Pons (tissue), 1 donor: ENCODE data around the gene ACTG1.

Experiments used
- DNase-seq: peaks from one replicate; pipeline ENCODE4 v3.0.0-alpha.2; 2016; ENCODE audit warnings: low spot score

ACTG1 gene

GRCh38 chr17:81463506-81463905 is 49.1 kb downstream of the ACTG1 start:
- DNase-seq = no peak

DNA sequence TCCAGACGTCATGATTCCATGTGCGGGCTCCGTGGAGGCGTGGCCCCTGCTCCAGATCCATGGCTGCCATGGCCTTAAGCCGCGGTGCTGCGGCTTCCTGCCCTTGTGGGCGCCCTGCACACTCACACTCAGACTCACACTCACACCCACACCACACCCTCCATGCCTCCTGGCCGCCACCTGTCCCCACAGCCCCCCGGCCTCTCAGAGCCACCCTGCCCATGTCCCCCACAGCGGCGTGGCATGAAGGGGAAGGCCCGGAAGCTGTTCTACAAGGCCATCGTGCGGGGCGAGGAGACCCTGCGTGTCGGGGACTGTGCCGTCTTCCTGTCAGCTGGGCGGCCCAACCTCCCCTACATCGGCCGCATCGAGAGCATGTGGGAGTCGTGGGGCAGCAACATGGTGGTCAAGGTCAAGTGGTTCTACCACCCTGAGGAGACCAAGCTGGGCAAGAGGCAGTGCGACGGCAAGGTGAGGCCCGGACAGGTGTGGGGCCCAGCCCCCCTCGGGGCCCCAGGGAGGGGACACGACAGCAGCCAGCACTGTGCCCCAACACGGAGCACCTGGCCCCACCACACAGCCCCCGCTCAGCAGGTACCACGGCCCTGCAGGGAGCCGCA is 50.0 kb downstream of the ACTG1 start:
- no peak for DNase-seq

DNA sequence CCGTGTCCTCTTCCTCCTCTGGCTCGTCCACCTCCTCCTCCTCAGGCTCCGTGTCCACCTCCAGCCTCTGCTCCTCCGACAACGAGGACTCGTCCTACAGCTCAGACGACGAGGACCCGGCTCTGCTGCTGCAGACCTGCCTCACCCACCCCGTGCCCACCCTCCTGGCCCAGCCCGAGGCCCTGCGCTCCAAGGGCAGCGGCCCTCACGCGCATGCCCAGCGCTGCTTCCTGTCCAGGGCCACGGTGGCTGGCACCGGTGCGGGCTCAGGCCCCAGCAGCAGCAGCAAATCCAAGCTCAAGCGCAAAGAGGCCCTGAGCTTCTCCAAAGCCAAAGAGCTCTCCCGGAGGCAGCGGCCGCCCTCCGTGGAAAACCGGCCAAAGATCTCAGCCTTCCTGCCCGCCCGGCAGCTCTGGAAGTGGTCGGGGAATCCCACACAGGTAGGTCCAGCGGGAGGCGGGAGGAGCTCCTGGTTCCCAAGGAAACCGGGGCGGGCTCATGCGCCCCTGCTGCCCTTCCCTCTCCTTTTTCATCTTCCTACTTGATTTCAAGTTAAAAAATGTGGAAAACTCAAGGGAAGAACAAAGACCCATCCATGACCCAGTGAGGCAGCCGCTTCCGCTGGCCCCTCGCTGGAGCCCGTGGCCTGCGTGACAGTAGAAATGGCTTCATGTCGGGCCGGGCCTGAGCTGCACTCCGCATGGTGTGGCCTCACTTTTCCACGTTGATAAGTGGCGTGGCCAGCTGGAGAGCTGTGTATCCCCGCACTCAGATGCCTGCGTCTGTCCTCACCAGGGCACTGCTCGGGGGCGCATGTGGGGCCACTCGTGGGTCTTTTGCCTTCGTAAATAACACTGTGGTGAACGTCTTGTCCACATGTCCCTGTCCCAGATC is 50.7 kb downstream of the ACTG1 start:
- no peak for DNase-seq

DNA sequence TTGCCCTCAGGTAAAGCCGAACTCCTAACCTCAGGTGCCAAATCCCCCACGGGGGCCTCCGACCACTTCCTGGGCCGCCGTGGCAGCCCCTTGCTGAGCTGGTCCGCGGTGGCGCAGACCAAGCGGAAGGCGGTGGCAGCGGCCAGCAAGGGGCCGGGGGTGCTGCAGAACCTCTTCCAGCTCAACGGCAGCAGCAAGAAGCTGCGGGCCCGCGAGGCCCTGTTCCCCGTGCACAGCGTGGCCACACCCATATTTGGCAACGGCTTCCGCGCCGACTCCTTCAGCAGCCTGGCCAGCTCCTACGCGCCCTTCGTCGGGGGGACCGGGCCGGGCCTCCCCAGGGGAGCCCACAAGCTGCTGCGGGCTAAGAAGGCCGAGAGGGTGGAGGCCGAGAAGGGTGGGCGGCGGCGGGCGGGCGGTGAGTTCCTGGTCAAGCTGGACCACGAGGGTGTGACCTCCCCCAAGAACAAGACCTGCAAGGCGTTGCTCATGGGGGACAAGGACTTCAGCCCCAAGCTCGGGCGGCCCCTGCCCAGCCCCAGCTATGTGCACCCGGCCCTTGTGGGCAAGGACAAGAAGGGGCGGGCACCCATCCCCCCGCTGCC is 51.6 kb downstream of the ACTG1 start:
- DNase-seq = no peak
